ENCODE data around the gene TSC2.

The TSC2 gene

GRCh38 chr16:2085669-2086068, 37.9 kb downstream of the TSC2 start:
- CTCF ChIA-PET = interaction anchor here (1.1 to 1.3 kb wide), 4 partner anchors 37 to 63 kb away, joined by 3 to 5 read pairs (median 4); partner anchors contain the start of genes NTHL1 and TSC2
- no peak for TF ChIP-seq CTCF (IDR thresholded peaks at IDR 0.05; ENCODE audit: insufficient read depth, low read length, missing control alignments)

GRCh38 chr16:2086106-2086742, 38.4 kb downstream of the TSC2 start:
- ChIA-PET CTCF (interaction anchor here (1.1 kb wide), 1 partner anchor 60 kb away, joined by 3 read pairs; no protein-coding TSS in a partner anchor), POLR2A (interaction anchor here (2.4 kb wide), 1 partner anchor 14 kb away, joined by 7 read pairs; no protein-coding TSS in a partner anchor)
- H3K4me3 ChIP-seq (ENCODE audit: low read depth, low read length) = no peak overlapping the region
- TF ChIP-seq CTCF (IDR thresholded peaks at IDR 0.05; ENCODE audit: insufficient read depth, low read length, missing control alignments) = no peak
- DNase-seq (ENCODE audit: low read depth, low spot score) = no peak

More at GRCh38 chr16:2085669-2086068, 37.9 kb downstream of the TSC2 start:
- POLR2A ChIA-PET = interaction anchor here (2.4 kb wide), 1 partner anchor 13 kb away, joined by 7 read pairs; no protein-coding TSS in a partner anchor
- no peak for DNase-seq (ENCODE audit: low read depth, low spot score)
- no peak overlapping the region for H3K4me3 ChIP-seq (ENCODE audit: low read depth, low read length)

- ChIA-PET CTCF (no interaction called here), POLR2A (interaction anchor here (2.4 kb wide), 1 partner anchor 14 kb away, joined by 7 read pairs; no protein-coding TSS in a partner anchor)
- DNase-seq (ENCODE audit: low read depth, low spot score) = no peak
- TF ChIP-seq CTCF (IDR thresholded peaks at IDR 0.05; ENCODE audit: insufficient read depth, low read length, missing control alignments) = no peak
- H3K4me3 ChIP-seq (ENCODE audit: low read depth, low read length) = no peak overlapping the region
Observed at GRCh38 chr16:2086812-2087747, 39.3 kb downstream of the TSC2 start.

GRCh38 chr16:2087748-2088631, 40.2 kb downstream of the TSC2 start:
- TF ChIP-seq CTCF (IDR thresholded peaks at IDR 0.05; ENCODE audit: insufficient read depth, low read length, missing control alignments) = no peak
- no peak overlapping the region for H3K4me3 ChIP-seq (ENCODE audit: low read depth, low read length)
- ChIA-PET POLR2A (no interaction called here), CTCF (no interaction called here)
- DNase-seq (ENCODE audit: low read depth, low spot score) = no peak

GRCh38 chr16:2088759-2089358, 41.1 kb downstream of the TSC2 start:
- H3K4me3 ChIP-seq (ENCODE audit: low read depth, low read length) = no peak overlapping the region
- ChIA-PET POLR2A (no interaction called here), CTCF (no interaction called here)
- TF ChIP-seq CTCF (IDR thresholded peaks at IDR 0.05; ENCODE audit: insufficient read depth, low read length, missing control alignments) = no peak
- no peak for DNase-seq (ENCODE audit: low read depth, low spot score)
